ENCODE results near the gene CHRNA3.
"Not testable (repeated sequence)": the region's sequence is repeated elsewhere in the genome, so short reads cannot be mapped to it uniquely, and the experiment has no call there.

CHRNA3 gene

DNA sequence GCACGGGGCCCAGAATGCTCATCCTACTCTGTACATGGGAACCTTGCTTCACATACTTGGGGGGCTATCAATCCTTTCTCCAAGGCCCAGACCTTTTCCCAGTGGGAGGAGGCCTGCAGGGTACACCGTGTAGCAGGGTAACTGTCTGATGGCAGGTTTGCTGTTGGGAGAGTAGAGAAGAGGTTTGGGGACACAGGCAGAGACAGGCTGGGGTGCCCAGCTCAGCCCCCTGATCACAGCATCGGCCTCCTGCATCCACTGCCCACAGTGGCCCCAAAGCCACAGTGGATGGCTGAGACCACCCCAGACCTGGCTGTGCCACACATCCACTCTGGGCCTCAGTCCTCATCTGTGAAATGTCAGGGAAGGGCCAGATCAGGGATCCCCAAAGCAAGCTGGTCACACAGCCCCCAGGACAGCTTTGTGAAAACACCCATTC, 5.6 kb downstream of the CHRNA3 start:
- H3K18ac ChIP-seq (ENCODE audit: low read length) = no peak overlapping the region
- H3K4me1 ChIP-seq (ENCODE audit: control insufficient read depth in 1 of 2, insufficient read depth in 2 of 2, low read length in 2 of 2) = peaks cover 0 to 8% of the 10 kb centered on the region in 2 experiments
- H4K12ac ChIP-seq (ENCODE audit: low read depth, low read length) = no peak overlapping the region
- no peak overlapping the region for H4K91ac ChIP-seq (ENCODE audit: low read depth, low read length)
- no peak overlapping the region for H4K8ac ChIP-seq (ENCODE audit: low read depth, low read length)
- H3K9ac ChIP-seq (ENCODE audit: low read length) = no peak overlapping the region
- no peak overlapping the region for H2BK5ac ChIP-seq (ENCODE audit: low read depth, low read length, poor library complexity)
- H2AK5ac ChIP-seq (ENCODE audit: low read length) = no peak overlapping the region
- H3K27ac ChIP-seq (ENCODE audit: low read depth, low read length) = no peak overlapping the region
- no peak overlapping the region for H3K4me3 ChIP-seq (ENCODE audit: low read depth, low read length)
- no peak overlapping the region for H2BK12ac ChIP-seq (ENCODE audit: low read length)
- no peak overlapping the region for H3K4ac ChIP-seq (ENCODE audit: low read depth, low read length)
- no peak overlapping the region for H3K14ac ChIP-seq (ENCODE audit: low read length)
- peaks cover under 1% of the 10 kb centered on the region for H3K9me3 ChIP-seq (ENCODE audit: insufficient read depth, low read depth, low read length)
- H3K79me2 ChIP-seq (ENCODE audit: control insufficient read depth, insufficient read depth, low read length, poor library complexity) = no peaks in the 10 kb centered on the region
- H3K4me2 ChIP-seq (ENCODE audit: low read length) = no peak overlapping the region
- no CpG with 5 or more reads among the region's 3 CpGs for WGBS (ENCODE audit: extremely low coverage, insufficient coverage, insufficient read length)
- no peaks in the 10 kb centered on the region for H3K79me1 ChIP-seq (ENCODE audit: low read length)
- no peak overlapping the region for H2AFZ ChIP-seq (ENCODE audit: insufficient read depth, low read length, poor library complexity)
- H2BK120ac ChIP-seq (ENCODE audit: insufficient read depth, low read length, poor library complexity) = no peak overlapping the region
- H3K23ac ChIP-seq (ENCODE audit: low read length) = no peak overlapping the region
- peaks cover 14% of the 10 kb centered on the region for H3K27me3 ChIP-seq (ENCODE audit: insufficient read depth, low read length)
- DNase-seq = no peak
- no peaks in the 10 kb centered on the region for H3K36me3 ChIP-seq (ENCODE audit: control insufficient read depth in 1 of 2, insufficient read depth in 2 of 2, low read length in 2 of 2)

DNA sequence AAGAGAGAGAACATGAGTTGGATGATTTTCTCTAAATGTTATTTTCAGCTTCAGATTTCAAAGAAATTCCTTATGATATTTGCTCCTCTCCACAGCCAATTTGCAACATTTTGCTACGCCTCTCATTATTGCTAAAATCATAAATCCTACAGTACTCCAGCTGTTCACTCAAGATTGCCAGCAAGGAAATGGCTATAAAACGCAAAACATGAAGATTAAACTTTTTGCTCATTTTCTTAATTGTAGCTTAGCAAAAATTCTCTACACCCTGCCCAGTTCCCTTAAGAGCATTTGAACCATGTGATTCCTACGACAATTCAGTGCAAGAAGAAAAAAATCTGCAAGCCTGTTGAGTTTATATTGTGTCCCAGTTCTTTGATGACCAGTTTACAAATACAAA, 6.8 kb downstream of the CHRNA3 start:
- Histone ChIP-seq H4K8ac (ENCODE audit: low read depth, low read length) (no peak overlapping the region), H2AK5ac (ENCODE audit: low read length) (no peak overlapping the region), H4K91ac (ENCODE audit: low read depth, low read length) (no peak overlapping the region), H2BK120ac (ENCODE audit: insufficient read depth, low read length, poor library complexity) (no peak overlapping the region), H3K4me1 (ENCODE audit: control insufficient read depth in 1 of 2, insufficient read depth in 2 of 2, low read length in 2 of 2) (peaks cover 0 to 5% of the 10 kb centered on the region in 2 experiments), H2BK12ac (ENCODE audit: low read length) (no peak overlapping the region), H3K4ac (ENCODE audit: low read depth, low read length) (no peak overlapping the region), H3K27ac (ENCODE audit: low read depth, low read length) (no peak overlapping the region), H3K79me2 (ENCODE audit: control insufficient read depth, insufficient read depth, low read length, poor library complexity) (no peaks in the 10 kb centered on the region), H3K9me3 (ENCODE audit: insufficient read depth, low read depth, low read length) (no peaks in the 10 kb centered on the region), H2BK5ac (ENCODE audit: low read depth, low read length, poor library complexity) (no peak overlapping the region), H3K9ac (ENCODE audit: low read length) (no peak overlapping the region), H3K36me3 (ENCODE audit: control insufficient read depth in 1 of 2, insufficient read depth in 2 of 2, low read length in 2 of 2) (no peaks in the 10 kb centered on the region), H3K14ac (ENCODE audit: low read length) (no peak overlapping the region), H3K23ac (ENCODE audit: low read length) (no peak overlapping the region), H2AFZ (ENCODE audit: insufficient read depth, low read length, poor library complexity) (no peak overlapping the region), H4K12ac (ENCODE audit: low read depth, low read length) (no peak overlapping the region), H3K4me3 (ENCODE audit: low read depth, low read length) (no peak overlapping the region), H3K27me3 (ENCODE audit: insufficient read depth, low read length) (peaks cover 3% of the 10 kb centered on the region), H3K4me2 (ENCODE audit: low read length) (no peak overlapping the region), H3K18ac (ENCODE audit: low read length) (no peak overlapping the region), H3K79me1 (ENCODE audit: low read length) (no peaks in the 10 kb centered on the region)
- WGBS (ENCODE audit: extremely low coverage, insufficient coverage, insufficient read length) = no CpG with 5 or more reads among the region's 3 CpGs
- DNase-seq = no peak

- H4K91ac ChIP-seq (ENCODE audit: low read depth, low read length); DNase-seq; H3K36me3 ChIP-seq (ENCODE audit: control insufficient read depth in 1 of 2, insufficient read depth in 2 of 2, low read length in 2 of 2); H2AFZ ChIP-seq (ENCODE audit: insufficient read depth, low read length, poor library complexity); H2BK120ac ChIP-seq (ENCODE audit: insufficient read depth, low read length, poor library complexity); H3K23ac ChIP-seq (ENCODE audit: low read length); H3K27ac ChIP-seq (ENCODE audit: low read depth, low read length); H3K9me3 ChIP-seq (ENCODE audit: insufficient read depth, low read depth, low read length); H3K4ac ChIP-seq (ENCODE audit: low read depth, low read length); H3K27me3 ChIP-seq (ENCODE audit: insufficient read depth, low read length); H4K12ac ChIP-seq (ENCODE audit: low read depth, low read length); H3K4me3 ChIP-seq (ENCODE audit: low read depth, low read length); H3K4me2 ChIP-seq (ENCODE audit: low read length); H2BK5ac ChIP-seq (ENCODE audit: low read depth, low read length, poor library complexity); H3K79me1 ChIP-seq (ENCODE audit: low read length); H4K8ac ChIP-seq (ENCODE audit: low read depth, low read length); H2AK5ac ChIP-seq (ENCODE audit: low read length); H3K18ac ChIP-seq (ENCODE audit: low read length); H2BK12ac ChIP-seq (ENCODE audit: low read length); H3K79me2 ChIP-seq (ENCODE audit: control insufficient read depth, insufficient read depth, low read length, poor library complexity); H3K9ac ChIP-seq (ENCODE audit: low read length); H3K14ac ChIP-seq (ENCODE audit: low read length); H3K4me1 ChIP-seq (ENCODE audit: control insufficient read depth in 1 of 2, insufficient read depth in 2 of 2, low read length in 2 of 2): not testable (repeated sequence)
- WGBS (ENCODE audit: extremely low coverage, insufficient coverage, insufficient read length) = no CpG with 5 or more reads among the region's 3 CpGs
Measured at GRCh38 chr15:78609551-78609950, 11.2 kb downstream of the CHRNA3 start.

DNA sequence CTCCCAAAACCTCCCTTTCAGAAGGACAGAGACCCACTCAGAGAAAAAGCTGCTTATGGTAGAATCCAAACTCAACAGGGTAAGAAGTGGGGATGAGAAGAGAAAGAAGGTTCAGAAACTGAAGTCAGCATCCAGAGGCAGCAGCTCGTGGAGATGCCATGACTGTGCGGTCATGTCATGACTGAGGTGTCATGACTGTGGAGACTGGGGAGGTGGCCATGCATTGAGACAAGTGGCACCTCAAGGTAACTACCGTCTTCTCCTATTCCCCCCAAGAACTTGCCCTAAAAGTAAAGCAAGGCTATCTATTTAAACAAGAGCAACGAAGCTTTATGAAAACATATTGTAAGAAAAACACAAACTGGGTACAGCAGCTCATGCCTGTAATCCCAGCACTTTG, 15.1 kb downstream of the CHRNA3 start:
- no peak overlapping the region for H4K8ac ChIP-seq (ENCODE audit: low read depth, low read length)
- no peaks in the 10 kb centered on the region for H3K79me2 ChIP-seq (ENCODE audit: control insufficient read depth, insufficient read depth, low read length, poor library complexity)
- H3K9me3 ChIP-seq (ENCODE audit: insufficient read depth, low read depth, low read length) = peaks cover 7% of the 10 kb centered on the region
- no peak overlapping the region for H2BK5ac ChIP-seq (ENCODE audit: low read depth, low read length, poor library complexity)
- H3K79me1 ChIP-seq (ENCODE audit: low read length) = no peaks in the 10 kb centered on the region
- no peaks in the 10 kb centered on the region for H3K36me3 ChIP-seq (ENCODE audit: control insufficient read depth in 1 of 2, insufficient read depth in 2 of 2, low read length in 2 of 2)
- no peak overlapping the region for H3K23ac ChIP-seq (ENCODE audit: low read length)
- no peak overlapping the region for H3K14ac ChIP-seq (ENCODE audit: low read length)
- no peak overlapping the region for H2BK120ac ChIP-seq (ENCODE audit: insufficient read depth, low read length, poor library complexity)
- no peak overlapping the region for H3K18ac ChIP-seq (ENCODE audit: low read length)
- no CpG with 5 or more reads among the region's 4 CpGs for WGBS (ENCODE audit: extremely low coverage, insufficient coverage, insufficient read length)
- no peaks in the 10 kb centered on the region for H3K4me1 ChIP-seq (ENCODE audit: control insufficient read depth in 1 of 2, insufficient read depth in 2 of 2, low read length in 2 of 2)
- no peak overlapping the region for H4K12ac ChIP-seq (ENCODE audit: low read depth, low read length)
- no peaks in the 10 kb centered on the region for H3K27me3 ChIP-seq (ENCODE audit: insufficient read depth, low read length)
- H4K91ac ChIP-seq (ENCODE audit: low read depth, low read length) = no peak overlapping the region
- no peak for DNase-seq
- no peak overlapping the region for H3K4me3 ChIP-seq (ENCODE audit: low read depth, low read length)
- H2AFZ ChIP-seq (ENCODE audit: insufficient read depth, low read length, poor library complexity) = no peak overlapping the region
- H2AK5ac ChIP-seq (ENCODE audit: low read length) = no peak overlapping the region
- no peak overlapping the region for H3K4ac ChIP-seq (ENCODE audit: low read depth, low read length)
- H2BK12ac ChIP-seq (ENCODE audit: low read length) = no peak overlapping the region
- H3K4me2 ChIP-seq (ENCODE audit: low read length) = no peak overlapping the region
- no peak overlapping the region for H3K27ac ChIP-seq (ENCODE audit: low read depth, low read length)
- H3K9ac ChIP-seq (ENCODE audit: low read length) = no peak overlapping the region
